HAP-1 (cell line): ENCODE measurements around the gene CHFR.
"Not testable (repeated sequence)": the region's sequence is repeated elsewhere in the genome, so short reads cannot be mapped to it uniquely, and the experiment has no call there.

ENCODE experiments used
- DNase-seq, 2 experiments: peaks; one replicate each; pipeline ENCODE4 v3.0.0-alpha.2; 2016 to 2020; ENCODE audit warnings: low spot score in 2 of 2
- H3K27me3 ChIP-seq: fragments of 250-450 bp; sonication (Bioruptor Pico); 2 replicates; pipeline ENCODE4 v1.5.1; 2020; ENCODE audit warnings: low read depth, mild to moderate bottlenecking, moderate library complexity
- H3K36me3 ChIP-seq: fragments of 250-450 bp; sonication (Bioruptor Pico); replicated peaks from 2 replicates; pipeline ENCODE4 v1.5.1; 2020; ENCODE audit warnings: mild to moderate bottlenecking
- H3K4me1 ChIP-seq: fragments of 250-450 bp; sonication (Bioruptor Pico); 2 replicates; pipeline ENCODE4 v1.5.1; 2020; ENCODE audit warnings: mild to moderate bottlenecking
- H3K4me3 ChIP-seq: fragments of 250-450 bp; sonication (Bioruptor Pico); 2 replicates; pipeline ENCODE4 v1.5.1; 2020; ENCODE audit warnings: mild to moderate bottlenecking, moderate library complexity
- H3K9me3 ChIP-seq: fragments of 250-450 bp; sonication (Bioruptor Pico); 2 replicates; pipeline ENCODE4 v1.5.1; 2020; ENCODE audit warnings: mild to moderate bottlenecking, moderate library complexity
- in situ Hi-C: fragments of 300-500 bp; cut with MboI; formaldehyde crosslinking; loops from 3 replicates; pipeline ENCODE4 v1.14.3; 2020; ENCODE audit warnings: low sequenced_read_pairs, inconsistent platforms, mixed read lengths

Gene CHFR, protein sequence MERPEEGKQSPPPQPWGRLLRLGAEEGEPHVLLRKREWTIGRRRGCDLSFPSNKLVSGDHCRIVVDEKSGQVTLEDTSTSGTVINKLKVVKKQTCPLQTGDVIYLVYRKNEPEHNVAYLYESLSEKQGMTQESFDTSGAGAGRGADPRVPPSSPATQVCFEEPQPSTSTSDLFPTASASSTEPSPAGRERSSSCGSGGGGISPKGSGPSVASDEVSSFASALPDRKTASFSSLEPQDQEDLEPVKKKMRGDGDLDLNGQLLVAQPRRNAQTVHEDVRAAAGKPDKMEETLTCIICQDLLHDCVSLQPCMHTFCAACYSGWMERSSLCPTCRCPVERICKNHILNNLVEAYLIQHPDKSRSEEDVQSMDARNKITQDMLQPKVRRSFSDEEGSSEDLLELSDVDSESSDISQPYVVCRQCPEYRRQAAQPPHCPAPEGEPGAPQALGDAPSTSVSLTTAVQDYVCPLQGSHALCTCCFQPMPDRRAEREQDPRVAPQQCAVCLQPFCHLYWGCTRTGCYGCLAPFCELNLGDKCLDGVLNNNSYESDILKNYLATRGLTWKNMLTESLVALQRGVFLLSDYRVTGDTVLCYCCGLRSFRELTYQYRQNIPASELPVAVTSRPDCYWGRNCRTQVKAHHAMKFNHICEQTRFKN

DNA sequence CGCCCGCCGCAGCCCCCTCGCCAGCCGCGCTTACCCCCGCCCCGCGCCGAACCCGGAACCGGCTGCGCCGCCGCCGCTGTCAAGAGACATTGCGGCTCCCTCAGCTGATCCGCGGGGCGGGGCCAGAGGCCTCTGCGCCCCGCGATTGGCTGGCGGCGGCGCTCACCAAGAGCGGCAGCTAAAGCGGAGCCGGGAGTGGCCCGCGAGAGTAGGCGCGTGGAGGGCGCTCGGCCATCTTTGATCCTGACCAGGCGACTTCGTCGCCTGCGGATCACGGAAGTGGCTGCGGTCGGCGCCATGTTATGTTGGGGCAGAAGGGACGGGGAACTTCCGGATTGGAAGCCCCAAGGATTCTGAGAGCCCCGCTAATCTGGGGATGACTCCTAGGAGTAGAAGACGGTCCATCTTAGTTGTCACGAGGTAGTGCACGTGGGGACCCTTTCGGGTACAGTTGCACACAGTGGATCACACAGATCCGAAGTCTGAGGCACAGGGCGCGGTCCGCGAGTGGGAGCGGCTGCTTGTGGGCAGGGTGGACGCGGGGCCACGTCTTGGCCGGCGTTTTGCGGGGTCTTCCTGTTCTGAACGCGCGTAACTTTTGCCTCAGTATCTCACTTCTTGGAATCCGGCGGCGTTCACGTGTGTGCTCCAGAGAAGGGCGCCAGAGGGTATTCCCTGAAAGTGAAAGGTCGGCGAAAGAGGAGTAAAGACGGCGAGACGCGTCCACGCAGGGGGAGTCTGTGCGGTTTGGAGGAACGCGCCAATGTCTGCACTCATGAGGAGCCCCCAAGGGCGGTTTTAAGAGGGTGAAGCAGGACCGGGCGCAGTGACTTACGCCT is at the start of gene CHFR:
Gene CHFR (minus strand): TSS at position 93 of the 839 bp plus-strand sequence. CDS start 277 bp downstream, outside the sequence.
- peaks cover 9% of the 10 kb centered on the region for H3K9me3 ChIP-seq
- peak within 1 kb of the TSS; percentile 17 for H3K4me3 ChIP-seq
- in situ Hi-C loops: no loop called here
- no peaks in the 10 kb centered on the region for H3K4me1 ChIP-seq
- DNase-seq: peak; percentile 23 to 74
- H3K36me3 ChIP-seq: no peaks in the 10 kb centered on the region
- no peaks in the 10 kb centered on the region for H3K27me3 ChIP-seq

DNA sequence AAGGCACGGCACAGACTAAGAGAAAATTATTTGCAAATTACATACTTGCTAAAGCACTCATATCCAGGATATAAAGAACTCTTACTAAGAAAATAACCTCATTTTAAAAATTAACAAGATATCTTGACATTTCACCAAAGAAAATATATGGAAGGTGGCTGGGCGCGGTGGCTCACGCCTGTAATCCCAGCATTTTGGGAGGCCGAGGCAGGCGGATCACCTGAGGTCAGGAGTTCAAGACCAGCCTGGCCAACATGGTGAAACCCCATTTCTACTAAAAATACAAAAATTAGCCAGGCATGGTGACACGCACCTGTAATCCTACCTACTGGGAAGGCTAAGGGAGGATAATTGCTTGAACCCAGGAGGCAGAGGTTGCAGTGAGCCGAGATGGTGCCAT is 49.5 kb upstream of the CHFR start:
- H3K4me1 ChIP-seq, H3K9me3 ChIP-seq, H3K27me3 ChIP-seq, H3K36me3 ChIP-seq, DNase-seq, in situ Hi-C loops, H3K4me3 ChIP-seq: not testable (repeated sequence)

DNA sequence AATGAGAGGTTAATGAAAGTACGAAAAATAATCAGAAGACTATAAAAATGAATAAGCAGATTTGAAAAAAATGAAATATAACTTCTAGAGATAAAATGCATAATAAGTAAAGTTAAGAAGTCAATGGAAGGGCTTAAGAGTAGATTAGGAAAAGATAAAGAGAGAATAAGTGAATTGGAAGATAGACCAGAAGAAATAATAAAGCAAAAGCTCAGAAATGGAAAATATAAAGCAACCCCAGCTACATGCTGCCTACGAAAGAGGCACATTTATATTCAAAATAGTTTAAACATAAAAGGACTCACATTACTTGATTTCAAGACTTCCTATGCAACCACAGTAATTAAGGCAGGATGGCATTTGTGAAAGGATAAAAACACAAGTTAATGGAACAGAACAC is 48.8 kb upstream of the CHFR start:
- Histone ChIP-seq H3K9me3 (peaks cover 10% of the 10 kb centered on the region), H3K4me1 (no peaks in the 10 kb centered on the region), H3K27me3 (no peaks in the 10 kb centered on the region), H3K36me3 (no peaks in the 10 kb centered on the region), H3K4me3 (no peak overlapping the region)
- DNase-seq: no peak
- in situ Hi-C loops: no loop called here

DNA sequence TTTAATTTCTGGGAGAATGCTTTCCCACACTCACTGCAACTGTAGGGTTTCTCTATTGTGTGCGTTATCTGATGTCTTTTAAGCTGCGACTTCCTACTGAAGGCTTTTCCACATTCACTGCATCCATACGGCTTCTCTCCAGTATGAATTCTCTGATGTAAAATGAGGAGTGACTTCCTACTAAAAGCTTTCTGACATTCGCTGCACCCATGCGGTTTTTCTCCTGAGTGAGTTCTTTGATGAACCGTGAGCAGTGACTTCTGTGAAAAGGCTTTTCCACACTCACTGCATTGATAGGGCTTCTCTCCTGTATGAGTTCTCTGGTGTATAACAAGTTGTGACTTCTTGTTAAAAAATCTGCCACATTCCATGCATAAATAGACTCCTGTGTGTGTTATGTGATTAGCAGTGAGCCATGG is 39.0 kb upstream of the CHFR start:
- H3K36me3 ChIP-seq: no peaks in the 10 kb centered on the region
- DNase-seq: no peak
- no peak overlapping the region for H3K4me3 ChIP-seq
- peaks cover 35% of the 10 kb centered on the region for H3K9me3 ChIP-seq
- in situ Hi-C loops: no loop called here
- H3K4me1 ChIP-seq: no peaks in the 10 kb centered on the region
- H3K27me3 ChIP-seq: no peaks in the 10 kb centered on the region

DNA sequence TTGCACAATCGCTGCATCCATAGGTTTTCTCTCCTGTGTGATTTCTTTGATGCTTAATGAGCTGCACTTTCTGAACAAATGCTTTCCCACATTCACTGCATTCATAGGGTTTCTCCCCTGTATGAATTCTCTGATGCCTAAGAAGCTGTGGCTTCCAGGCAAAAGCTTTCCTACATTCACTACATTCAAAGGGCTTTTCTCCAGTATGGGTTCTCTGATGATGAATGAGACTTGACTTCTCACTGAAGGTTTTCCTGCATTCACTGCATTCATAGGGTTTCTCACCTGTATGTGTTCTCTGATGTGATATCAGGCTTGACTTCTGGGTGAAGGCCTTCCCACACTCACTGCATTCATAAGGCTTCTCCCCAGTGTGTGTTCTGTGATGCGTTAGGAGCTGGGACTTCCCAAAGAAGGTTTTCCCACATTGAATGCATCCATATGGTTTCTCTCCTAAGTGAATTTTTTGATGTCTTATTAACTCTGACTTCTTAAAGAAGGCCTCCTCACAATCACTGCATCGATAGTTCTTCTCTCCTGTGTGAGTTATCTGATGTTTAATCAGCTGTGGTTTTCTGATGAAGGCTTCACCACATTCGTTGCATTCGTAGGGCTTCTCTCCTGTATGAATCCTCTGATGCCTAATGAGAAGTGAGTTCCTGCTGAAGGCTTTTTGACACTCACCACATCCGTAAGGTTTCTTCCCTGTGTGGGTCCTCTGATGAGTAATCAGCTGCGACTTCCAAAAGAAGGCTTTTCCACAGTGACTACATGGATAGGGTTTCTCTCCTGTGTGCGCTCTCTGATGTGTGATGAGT is 38.4 kb upstream of the CHFR start:
- Histone ChIP-seq H3K4me3 (no peak overlapping the region), H3K4me1 (no peaks in the 10 kb centered on the region), H3K27me3 (no peaks in the 10 kb centered on the region), H3K9me3 (peaks cover 30% of the 10 kb centered on the region), H3K36me3 (no peaks in the 10 kb centered on the region)
- in situ Hi-C loops: no loop called here
- no peak for DNase-seq

DNA sequence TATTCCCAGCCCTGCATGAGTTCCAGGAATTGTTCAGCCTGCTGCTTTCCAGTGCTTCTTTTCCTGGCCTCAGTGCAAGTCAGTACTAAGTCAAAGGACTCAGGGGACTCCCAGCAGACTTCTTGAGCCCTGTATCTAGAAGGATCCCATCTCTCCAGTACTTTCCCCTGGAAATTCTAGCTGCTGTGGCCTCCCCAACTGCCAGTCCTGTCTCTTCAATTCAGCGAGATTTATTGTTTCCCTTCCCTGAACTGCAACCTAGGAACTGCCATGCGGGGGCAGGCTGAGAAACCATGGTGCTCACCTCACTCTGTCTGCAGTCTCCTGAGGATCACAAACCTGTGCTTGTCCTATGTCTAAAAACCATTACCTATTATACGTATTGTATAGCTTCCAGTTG is 37.0 kb upstream of the CHFR start:
- Histone ChIP-seq H3K4me3 (no peak overlapping the region), H3K4me1 (no peaks in the 10 kb centered on the region), H3K36me3 (no peaks in the 10 kb centered on the region), H3K9me3 (peaks cover 33% of the 10 kb centered on the region), H3K27me3 (no peaks in the 10 kb centered on the region)
- in situ Hi-C loops: no loop called here
- no peak for DNase-seq

DNA sequence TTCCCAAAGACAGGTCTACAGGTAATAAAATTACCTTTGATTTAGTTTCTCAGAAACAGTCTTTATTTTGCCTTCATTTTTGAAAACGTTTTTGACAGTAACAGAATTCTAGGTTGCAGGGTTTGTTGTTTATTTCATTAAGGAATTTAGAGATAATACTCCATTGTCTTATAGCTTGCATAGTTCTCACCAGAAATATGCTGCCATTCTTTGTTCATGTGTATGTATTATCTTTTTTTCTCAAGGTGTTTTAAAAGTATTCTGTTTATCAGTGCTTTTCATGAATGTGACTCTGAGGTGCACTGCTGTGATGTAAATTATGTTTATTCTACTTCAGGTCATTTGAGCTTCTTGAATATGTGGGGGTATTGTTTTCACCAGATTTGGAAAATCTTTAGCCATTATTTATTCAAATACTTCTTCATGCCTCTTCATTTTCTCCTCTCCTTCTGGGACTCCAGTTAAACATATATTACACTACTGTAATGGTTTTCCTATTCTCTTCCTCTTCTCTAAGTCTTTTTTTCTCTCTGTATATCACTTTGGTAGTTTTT is 36.0 kb upstream of the CHFR start:
- H3K9me3 ChIP-seq: peaks cover 37% of the 10 kb centered on the region
- in situ Hi-C loops: no loop called here

DNA sequence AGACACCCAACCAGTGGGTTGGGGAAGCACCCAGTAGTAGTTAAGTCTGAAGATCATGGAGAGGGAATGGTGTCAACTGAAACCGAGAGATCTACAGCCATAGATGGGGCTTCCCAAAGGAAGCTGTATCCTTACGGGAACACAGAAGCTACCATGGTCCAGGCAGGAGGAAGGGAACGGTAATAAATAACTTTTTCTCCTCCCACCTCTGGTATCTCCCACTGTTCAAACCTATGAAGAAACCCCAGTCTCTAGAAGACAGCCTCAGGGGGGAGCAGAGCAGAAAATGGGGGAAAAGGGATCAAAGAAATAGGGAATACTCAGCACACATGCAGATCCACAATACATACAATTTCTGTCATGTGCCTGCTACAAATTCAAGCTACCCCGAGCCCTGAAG is 35.3 kb upstream of the CHFR start:
- H3K27me3 ChIP-seq: no peaks in the 10 kb centered on the region
- no peaks in the 10 kb centered on the region for H3K36me3 ChIP-seq
- H3K4me1 ChIP-seq: no peaks in the 10 kb centered on the region
- H3K4me3 ChIP-seq: no peak overlapping the region
- no peak for DNase-seq
- in situ Hi-C loops: no loop called here
- H3K9me3 ChIP-seq: peaks cover 37% of the 10 kb centered on the region

More for the DNA sequence above, 36.0 kb upstream of the CHFR start:
- no peak for DNase-seq
- Histone ChIP-seq H3K36me3 (no peaks in the 10 kb centered on the region), H3K27me3 (no peaks in the 10 kb centered on the region), H3K4me3 (no peak overlapping the region), H3K4me1 (no peaks in the 10 kb centered on the region)

DNA sequence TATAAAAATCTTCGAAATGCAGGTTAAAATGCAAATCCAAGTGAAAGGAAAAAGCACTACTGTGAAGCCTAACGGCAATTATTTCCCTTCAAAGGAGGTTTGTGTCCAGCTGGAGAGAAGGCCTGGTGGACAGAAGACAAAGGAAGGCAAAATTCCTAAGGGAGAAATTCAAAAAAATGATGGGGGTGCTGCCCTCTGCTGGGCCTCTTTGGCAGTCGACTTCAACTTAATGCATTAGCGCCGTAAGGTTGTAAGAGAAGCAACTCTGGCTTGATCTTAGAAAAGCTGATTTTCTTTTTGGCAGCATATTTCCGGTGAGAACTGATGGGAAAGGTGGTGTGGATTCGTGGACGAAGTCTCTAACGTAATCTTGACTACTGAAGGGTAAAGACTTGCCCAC is 34.3 kb upstream of the CHFR start:
- no peak overlapping the region for H3K4me3 ChIP-seq
- DNase-seq: no peak
- no peaks in the 10 kb centered on the region for H3K4me1 ChIP-seq
- H3K9me3 ChIP-seq: peaks cover 31% of the 10 kb centered on the region
- H3K27me3 ChIP-seq: no peaks in the 10 kb centered on the region
- H3K36me3 ChIP-seq: no peaks in the 10 kb centered on the region
- in situ Hi-C loops: no loop called here

DNA sequence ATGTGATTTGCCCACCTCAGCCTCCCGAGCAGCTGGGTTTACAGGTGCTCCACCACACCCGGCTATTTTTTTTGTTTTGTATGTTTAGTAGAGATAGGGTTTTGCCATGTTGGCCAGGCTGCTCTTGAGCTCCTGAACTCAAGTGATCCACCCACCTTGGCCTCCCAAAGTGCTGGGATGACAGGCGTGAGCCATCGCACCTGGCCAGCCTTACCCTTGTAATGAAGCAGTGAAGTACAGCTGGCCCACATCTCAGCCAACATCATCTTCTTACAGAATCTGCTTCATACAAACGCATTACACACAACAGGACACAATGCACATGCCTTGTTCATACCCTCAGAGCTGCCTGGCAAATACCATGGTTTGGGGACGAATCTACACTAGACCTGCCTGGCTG is 31.3 kb upstream of the CHFR start:
- H3K4me3 ChIP-seq: no peak overlapping the region
- no peaks in the 10 kb centered on the region for H3K27me3 ChIP-seq
- in situ Hi-C loops: no loop called here
- H3K4me1 ChIP-seq: no peaks in the 10 kb centered on the region
- H3K36me3 ChIP-seq: no peaks in the 10 kb centered on the region
- no peak for DNase-seq
- peaks cover 8% of the 10 kb centered on the region for H3K9me3 ChIP-seq

DNA sequence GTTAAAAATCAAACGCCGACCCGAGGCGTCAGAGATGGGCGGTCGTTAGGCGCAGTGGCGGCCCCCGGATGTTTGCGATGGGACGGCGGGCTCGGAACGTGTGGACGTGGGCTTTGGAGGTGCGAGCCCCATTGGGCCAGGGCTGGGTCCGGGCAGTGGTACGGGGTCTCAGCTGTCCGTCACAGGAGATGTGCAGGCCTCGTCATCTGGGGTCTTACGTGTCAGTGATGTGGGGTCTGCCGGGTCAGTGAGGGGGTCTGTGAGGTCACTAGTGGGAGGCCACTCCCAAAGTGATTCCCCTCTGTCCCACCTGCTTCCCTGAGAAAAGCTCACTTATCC is 21.6 kb upstream of the CHFR start:
- no peaks in the 10 kb centered on the region for H3K36me3 ChIP-seq
- no peaks in the 10 kb centered on the region for H3K4me1 ChIP-seq
- H3K9me3 ChIP-seq: no peaks in the 10 kb centered on the region; the same call in 1 of the 2 replicates
- H3K4me3 ChIP-seq: no peak overlapping the region
- H3K27me3 ChIP-seq: no peaks in the 10 kb centered on the region
- in situ Hi-C loops: no loop called here
- DNase-seq: no peak

DNA sequence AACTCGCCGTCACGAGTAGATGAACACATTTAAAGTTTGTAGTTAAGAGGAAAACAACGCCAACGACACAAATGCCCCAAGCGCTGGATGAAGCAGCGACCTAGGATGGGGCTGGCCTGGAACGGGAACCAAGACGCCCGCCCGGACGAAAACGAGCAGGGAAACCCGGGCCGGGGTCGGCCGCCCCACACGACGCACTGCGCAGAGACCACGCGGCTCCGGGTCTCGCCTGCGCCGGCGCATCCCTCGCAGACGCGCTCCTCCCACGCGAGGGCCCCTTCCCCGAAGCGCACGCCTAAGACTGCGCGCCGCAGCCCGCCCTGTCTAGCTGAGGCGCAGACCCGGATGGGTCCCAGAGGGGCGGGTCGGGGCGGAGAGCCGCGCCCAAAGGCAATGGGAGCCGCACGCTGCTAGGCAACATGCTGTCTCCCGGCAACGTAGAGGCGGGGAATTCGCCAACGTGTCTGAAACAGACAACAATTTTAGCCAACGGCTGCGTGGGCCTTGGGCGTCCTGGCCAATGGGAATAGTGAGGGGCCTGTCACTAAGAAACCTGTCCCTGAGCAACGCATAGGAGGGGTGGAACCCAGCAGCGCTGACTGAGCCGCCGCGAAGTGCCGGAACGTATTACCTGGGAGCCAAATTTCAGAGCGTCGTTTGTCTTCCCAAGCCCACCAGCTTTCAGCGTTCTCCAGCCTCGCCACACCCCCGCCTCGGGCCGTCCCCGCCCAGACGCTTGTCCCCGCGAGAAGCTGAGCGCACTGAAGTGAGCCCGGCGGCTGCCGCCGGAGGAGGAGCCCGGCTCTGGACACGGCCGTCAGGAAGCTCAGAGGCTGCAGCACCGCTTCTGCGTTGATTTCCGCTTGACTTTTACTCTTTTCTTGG is 21.0 kb upstream of the CHFR start:
- H3K36me3 ChIP-seq: no peaks in the 10 kb centered on the region
- H3K9me3 ChIP-seq: no peaks in the 10 kb centered on the region; the same call in 1 of the 2 replicates
- no peak overlapping the region for H3K4me3 ChIP-seq
- in situ Hi-C loops: no loop called here
- no peaks in the 10 kb centered on the region for H3K4me1 ChIP-seq
- H3K27me3 ChIP-seq: no peaks in the 10 kb centered on the region
- DNase-seq: no peak
